Fibroblast of lung (primary cell): ENCODE measurements around the gene ST6GALNAC4.

Source experiments
- EZH2 ChIP-seq: IDR thresholded peaks from 2 replicates; pipeline ENCODE4 v1.5.1; 2012; ENCODE audit warnings: low read length, control low read depth, mild to moderate bottlenecking; ENCODE audit errors: missing control alignments
- TF ChIP-seq, protein P1 (sequence below), 2 donors: IDR thresholded peaks in 1 of 2; conservative IDR thresholded peaks in 1 of 2; 1 replicate in 1 of 2; 2 replicates in 1 of 2; pipeline ENCODE4 v1.5.1; 2011 to 2012; ENCODE audit warnings: low read length in 2 of 2, control low read depth in 1 of 2, inconsistent platforms in 1 of 2, low read depth in 1 of 2, mild to moderate bottlenecking in 1 of 2

DNA sequence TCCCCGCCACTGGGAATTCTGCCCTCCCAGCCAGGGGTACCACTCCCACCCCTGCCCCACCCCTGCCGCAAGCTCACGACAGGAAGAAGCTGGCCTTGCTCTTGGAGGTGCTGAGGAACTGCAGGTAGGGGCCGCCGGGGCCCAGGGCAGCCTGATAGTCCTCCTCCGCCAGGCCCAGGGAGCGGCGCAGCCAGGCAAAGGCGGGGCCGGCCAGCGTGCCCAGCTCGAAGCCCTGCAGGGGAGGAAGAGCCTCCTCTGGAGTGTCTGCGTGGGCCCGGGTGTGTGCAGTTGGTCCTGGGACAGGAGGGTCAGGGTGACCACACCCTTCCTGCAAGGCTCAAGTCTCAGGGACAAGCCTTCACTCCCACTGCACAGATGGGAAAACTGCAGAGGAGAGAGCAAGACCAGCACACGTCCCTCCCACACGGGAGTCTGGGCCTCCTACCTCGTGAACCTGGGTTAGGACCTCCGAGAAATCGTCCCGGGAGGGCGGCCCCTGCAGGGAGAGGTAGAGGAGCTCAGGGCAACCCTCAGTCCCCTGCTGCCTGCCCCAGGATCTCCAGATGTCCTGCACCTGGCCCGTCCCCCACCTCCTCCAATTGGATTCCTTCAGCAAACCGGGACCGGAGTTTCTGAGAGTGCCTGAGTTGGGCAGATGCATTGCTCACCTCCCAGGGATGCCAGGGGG is 11.3 kb upstream of the ST6GALNAC4 start:
- TF ChIP-seq, protein P1, sequence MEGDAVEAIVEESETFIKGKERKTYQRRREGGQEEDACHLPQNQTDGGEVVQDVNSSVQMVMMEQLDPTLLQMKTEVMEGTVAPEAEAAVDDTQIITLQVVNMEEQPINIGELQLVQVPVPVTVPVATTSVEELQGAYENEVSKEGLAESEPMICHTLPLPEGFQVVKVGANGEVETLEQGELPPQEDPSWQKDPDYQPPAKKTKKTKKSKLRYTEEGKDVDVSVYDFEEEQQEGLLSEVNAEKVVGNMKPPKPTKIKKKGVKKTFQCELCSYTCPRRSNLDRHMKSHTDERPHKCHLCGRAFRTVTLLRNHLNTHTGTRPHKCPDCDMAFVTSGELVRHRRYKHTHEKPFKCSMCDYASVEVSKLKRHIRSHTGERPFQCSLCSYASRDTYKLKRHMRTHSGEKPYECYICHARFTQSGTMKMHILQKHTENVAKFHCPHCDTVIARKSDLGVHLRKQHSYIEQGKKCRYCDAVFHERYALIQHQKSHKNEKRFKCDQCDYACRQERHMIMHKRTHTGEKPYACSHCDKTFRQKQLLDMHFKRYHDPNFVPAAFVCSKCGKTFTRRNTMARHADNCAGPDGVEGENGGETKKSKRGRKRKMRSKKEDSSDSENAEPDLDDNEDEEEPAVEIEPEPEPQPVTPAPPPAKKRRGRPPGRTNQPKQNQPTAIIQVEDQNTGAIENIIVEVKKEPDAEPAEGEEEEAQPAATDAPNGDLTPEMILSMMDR (conservative IDR thresholded peaks at IDR 0.05 in 1 of 2, IDR thresholded peaks at IDR 0.05 in 1 of 2; ENCODE audit: low read depth in 1 of 2, low read length in 2 of 2), result no peak
- TF ChIP-seq EZH2, result no peak
